Lower leg skin (tissue), 4 donors: ENCODE data around the gene HNRNPL. TPM values are rescaled to one million over a fixed set of nuclear protein-coding genes. Genes with fewer than 3 reads are reported as not detected.
"Not testable (repeated sequence)": the region's sequence is repeated elsewhere in the genome, so short reads cannot be mapped to it uniquely, and the experiment has no call there.

ENCODE experiments used
- DNase-seq, 2 donors: peaks; one replicate each; pipeline ENCODE4 v3.0.0-alpha.2; 2019; ENCODE audit warnings: low spot score in 2 of 2
- H3K4me3 ChIP-seq: fragments of 200-600 bp; sonication (generic); 2 replicates; pipeline ENCODE4 v1.5.1; 2017; ENCODE audit warnings: mild to moderate bottlenecking, low read depth; ENCODE audit not compliant: poor library complexity, severe bottlenecking
- CTCF ChIP-seq, 3 donors: fragments of 450-650 bp; IDR thresholded peaks; one replicate each; pipeline ENCODE4 v1.5.1; 2016; ENCODE audit warnings: antibody characterized with exemption in 3 of 3, mild to moderate bottlenecking in 3 of 3, moderate library complexity in 2 of 3
- POLR2A ChIP-seq, 2 donors: fragments of 450-650 bp; IDR thresholded peaks; one replicate each; pipeline ENCODE4 v1.6.1; 2016 to 2017; ENCODE audit warnings: antibody characterized with exemption in 2 of 2, mild to moderate bottlenecking in 1 of 2, moderate library complexity in 1 of 2
- WGBS, 2 donors: methylation state at CpG; one replicate each; pipeline ENCODE4 v1.1.5; 2018; 5-methylcytosine and 5-hydroxymethylcytosine counted together
- intact Hi-C: fragments of 100-400 bp; cut with DNase I; formaldehyde crosslinking; loops from one replicate; pipeline ENCODE4 v1.15.0; 2023; ENCODE audit warnings: low total_unique reads
- total RNA-seq, 4 donors: library from RNA; depleted of rRNA; stranded (reverse); fragments of >200 nt; gene quantifications; one replicate each; pipeline ENCODE4 v1.1.0, GENCODE V29; 2016

The HNRNPL gene
- total RNA-seq, 4 donors from 2014 or later: 147 to 203 (median 177) TPM

GRCh38 chr19:38867171-38867780 is 17.5 kb upstream of the HNRNPL start:
- intact Hi-C loops: no loop called here
- no peak for TF ChIP-seq POLR2A (IDR thresholded peaks at IDR 0.05)
- TF ChIP-seq CTCF (IDR thresholded peaks at IDR 0.05): no peak
- WGBS, 2 donors: 92 to 94% methylated on average over 10 of the region's 10 CpGs
- DNase-seq: no peak
- no peak overlapping the region for H3K4me3 ChIP-seq

GRCh38 chr19:38862321-38863059 is 12.7 kb upstream of the HNRNPL start:
- intact Hi-C loops: no loop called here

GRCh38 chr19:38861368-38861767 is 11.6 kb upstream of the HNRNPL start:
- no peak for TF ChIP-seq POLR2A (IDR thresholded peaks at IDR 0.05)
- no peak for TF ChIP-seq CTCF (IDR thresholded peaks at IDR 0.05)
- DNase-seq: no peak
- intact Hi-C loops: no loop called here
- 89 to 92% methylated on average over 3 of the region's 3 CpGs for WGBS, 2 donors
- H3K4me3 ChIP-seq: no peak overlapping the region

More at GRCh38 chr19:38862321-38863059, 12.7 kb upstream of the HNRNPL start:
- TF ChIP-seq CTCF (IDR thresholded peaks at IDR 0.05) (no peak), POLR2A (IDR thresholded peaks at IDR 0.05) (no peak)
- WGBS, 2 donors: 19 to 30% methylated on average over 10 of the region's 10 CpGs
- DNase-seq: peak in 1 of 2 donors; percentile 83
- no peak overlapping the region for H3K4me3 ChIP-seq

GRCh38 chr19:38859631-38860204 is 9.9 kb upstream of the HNRNPL start:
- H3K4me3 ChIP-seq, DNase-seq, intact Hi-C loops: not testable (repeated sequence)
- 55 to 66% methylated on average over 21 of the region's 21 CpGs for WGBS, 2 donors

GRCh38 chr19:38856813-38857212 is 7.0 kb upstream of the HNRNPL start:
- TF ChIP-seq CTCF (IDR thresholded peaks at IDR 0.05): no peak
- no peak for TF ChIP-seq POLR2A (IDR thresholded peaks at IDR 0.05)
- intact Hi-C loops: no loop called here
- WGBS, 2 donors: 79 to 83% methylated on average over 3 of the region's 3 CpGs
- no peak overlapping the region for H3K4me3 ChIP-seq
- no peak for DNase-seq

- WGBS, 2 donors: 75 to 100% methylated on average over 1 to 22 of the region's 37 CpGs
- H3K4me3 ChIP-seq, DNase-seq, intact Hi-C loops: not testable (repeated sequence)
These were observed 6.0 kb upstream of the HNRNPL start for GRCh38 chr19:38855751-38856150.

GRCh38 chr19:38854961-38855360 is 5.2 kb upstream of the HNRNPL start:
- intact Hi-C loops, DNase-seq, H3K4me3 ChIP-seq: not testable (repeated sequence)
- 63 to 66% methylated on average over 3 of the region's 3 CpGs for WGBS, 2 donors
